HepG2 (cell line): ENCODE results near the gene DPP7. TPM values are rescaled to one million over a fixed set of nuclear protein-coding genes. Genes with fewer than 3 reads are reported as not detected.

Source experiments
- AKAP8 ChIP-seq: sonication (generic); formaldehyde crosslinking; IDR thresholded peaks from 2 replicates; pipeline ENCODE4 v1.5.1; 2020; ENCODE audit warnings: mild to moderate bottlenecking, missing genetic modification reagents
- ATF4 ChIP-seq, 2 experiments: fragments of 450-650 bp in 1 of 2; sonication (generic) in 1 of 2; formaldehyde crosslinking; IDR thresholded peaks; 2 replicates each; pipeline versions ENCODE4 v1.5.0 to v1.8.0; 2020 to 2022; ENCODE audit warnings: mild to moderate bottlenecking in 1 of 2, missing genetic modification reagents in 1 of 2
- BRF2 ChIP-seq: sonication (generic); formaldehyde crosslinking; IDR thresholded peaks from 2 replicates; pipeline ENCODE4 v1.8.1; 2022; ENCODE audit warnings: mild to moderate bottlenecking, missing genetic modification reagents
- CENPX ChIP-seq: sonication (generic); formaldehyde crosslinking; IDR thresholded peaks from 2 replicates; pipeline ENCODE4 v1.9.0; 2021; ENCODE audit warnings: mild to moderate bottlenecking, missing genetic modification reagents, moderate library complexity
- EED ChIP-seq: sonication (generic); formaldehyde crosslinking; IDR thresholded peaks from 2 replicates; pipeline ENCODE4 v1.5.0; 2020; ENCODE audit warnings: mild to moderate bottlenecking, missing genetic modification reagents
- EHMT2 ChIP-seq: fragments of 200-600 bp; sonication (generic); IDR thresholded peaks from 2 replicates; pipeline ENCODE4 v1.7.0; 2017; ENCODE audit warnings: antibody characterized with exemption, low read depth, low read length, borderline replicate concordance
- NR2F6 ChIP-seq, 2 experiments: IDR thresholded peaks; 2 replicates each; pipeline ENCODE4 v1.6.1; 2016; ENCODE audit warnings: antibody characterized with exemption in 1 of 2, mild to moderate bottlenecking in 1 of 2
- SP140L ChIP-seq: sonication (generic); formaldehyde crosslinking; IDR thresholded peaks from 2 replicates; pipeline ENCODE4 v1.4.0; 2020; ENCODE audit warnings: missing genetic modification reagents, borderline replicate concordance
- SPEN ChIP-seq: sonication (generic); formaldehyde crosslinking; IDR thresholded peaks from 2 replicates; pipeline ENCODE4 v1.5.1; 2020; ENCODE audit warnings: low read depth, mild to moderate bottlenecking, missing genetic modification reagents
- ZBTB42 ChIP-seq: sonication (generic); formaldehyde crosslinking; IDR thresholded peaks from 2 replicates; pipeline ENCODE4 v1.5.0; 2020; ENCODE audit warnings: mild to moderate bottlenecking, missing genetic modification reagents
- ZFX ChIP-seq: sonication (generic); formaldehyde crosslinking; IDR thresholded peaks from 2 replicates; pipeline ENCODE4 v1.4.0; 2020; ENCODE audit warnings: mild to moderate bottlenecking, low read depth, missing genetic modification reagents, moderate library complexity
- ZNF143 ChIP-seq: sonication (generic); formaldehyde crosslinking; IDR thresholded peaks from 2 replicates; pipeline ENCODE4 v1.4.0; 2020; ENCODE audit warnings: missing genetic modification reagents
- ZNF556 ChIP-seq: sonication (generic); formaldehyde crosslinking; IDR thresholded peaks from 2 replicates; pipeline ENCODE4 v1.4.0; 2020; ENCODE audit warnings: mild to moderate bottlenecking, missing genetic modification reagents, borderline replicate concordance
- ZNF563 ChIP-seq: sonication (generic); formaldehyde crosslinking; IDR thresholded peaks from 2 replicates; pipeline ENCODE4 v1.8.0; 2022; ENCODE audit warnings: mild to moderate bottlenecking, moderate library complexity, missing genetic modification reagents
- ZNF570 ChIP-seq: sonication (generic); formaldehyde crosslinking; IDR thresholded peaks from 2 replicates; pipeline ENCODE4 v1.4.0; 2020; ENCODE audit warnings: mild to moderate bottlenecking, missing genetic modification reagents, borderline replicate concordance
- ZNF720 ChIP-seq: sonication (generic); formaldehyde crosslinking; IDR thresholded peaks from 2 replicates; pipeline ENCODE4 v1.4.0; 2020; ENCODE audit warnings: missing genetic modification reagents
- ZNF772 ChIP-seq: sonication (generic); formaldehyde crosslinking; IDR thresholded peaks from 2 replicates; pipeline ENCODE4 v1.5.0; 2020; ENCODE audit warnings: mild to moderate bottlenecking, missing genetic modification reagents
- ZNF788 ChIP-seq: sonication (generic); formaldehyde crosslinking; IDR thresholded peaks from 2 replicates; pipeline ENCODE4 v1.5.0; 2020; ENCODE audit warnings: mild to moderate bottlenecking, missing genetic modification reagents, borderline replicate concordance
- ZNF816 ChIP-seq: sonication (generic); formaldehyde crosslinking; IDR thresholded peaks from 2 replicates; pipeline ENCODE4 v1.8.0; 2022; ENCODE audit warnings: missing genetic modification reagents, mild to moderate bottlenecking, borderline replicate concordance
- polyA plus RNA-seq, 8 experiments: library from polyadenylated mRNA; depleted of rRNA in 3 of 8; stranded (reverse) in 7 of 8; unstranded in 1 of 8; fragments of >200 nt; fragmentation: Illumina TruSeq in 4 of 8; extraction: Trizol in 4 of 8; gene quantifications; 2 replicates each; pipeline versions ENCODE4 v1.2.1 to v1.2.3, GENCODE V29; 2011 to 2016; ENCODE audit warnings: low read depth in 4 of 8, missing spikeins in 1 of 8, mixed read lengths in 1 of 8; ENCODE audit not compliant: insufficient read depth in 1 of 8
- total RNA-seq, 5 experiments: library from RNA; depleted of rRNA; stranded (reverse); fragments of >200 nt; fragmentation: Illumina TruSeq; extraction: Trizol; gene quantifications; 2 replicates each; pipeline ENCODE4 v1.2.3, GENCODE V29; 2016; ENCODE audit warnings: low read depth in 1 of 5
- TF ChIP-seq, protein P1 (sequence below): fragments of 450-650 bp; IDR thresholded peaks from 2 replicates; pipeline ENCODE4 v1.6.1; 2017; ENCODE audit warnings: mild to moderate bottlenecking

The DPP7 gene
- total and polyA plus RNA-seq, 2 of the 13 experiments (the other 11 are each of a cell fraction or from before 2014, with no cell fraction given): 1.2 to 4.5 TPM

- TF ChIP-seq, protein P1, sequence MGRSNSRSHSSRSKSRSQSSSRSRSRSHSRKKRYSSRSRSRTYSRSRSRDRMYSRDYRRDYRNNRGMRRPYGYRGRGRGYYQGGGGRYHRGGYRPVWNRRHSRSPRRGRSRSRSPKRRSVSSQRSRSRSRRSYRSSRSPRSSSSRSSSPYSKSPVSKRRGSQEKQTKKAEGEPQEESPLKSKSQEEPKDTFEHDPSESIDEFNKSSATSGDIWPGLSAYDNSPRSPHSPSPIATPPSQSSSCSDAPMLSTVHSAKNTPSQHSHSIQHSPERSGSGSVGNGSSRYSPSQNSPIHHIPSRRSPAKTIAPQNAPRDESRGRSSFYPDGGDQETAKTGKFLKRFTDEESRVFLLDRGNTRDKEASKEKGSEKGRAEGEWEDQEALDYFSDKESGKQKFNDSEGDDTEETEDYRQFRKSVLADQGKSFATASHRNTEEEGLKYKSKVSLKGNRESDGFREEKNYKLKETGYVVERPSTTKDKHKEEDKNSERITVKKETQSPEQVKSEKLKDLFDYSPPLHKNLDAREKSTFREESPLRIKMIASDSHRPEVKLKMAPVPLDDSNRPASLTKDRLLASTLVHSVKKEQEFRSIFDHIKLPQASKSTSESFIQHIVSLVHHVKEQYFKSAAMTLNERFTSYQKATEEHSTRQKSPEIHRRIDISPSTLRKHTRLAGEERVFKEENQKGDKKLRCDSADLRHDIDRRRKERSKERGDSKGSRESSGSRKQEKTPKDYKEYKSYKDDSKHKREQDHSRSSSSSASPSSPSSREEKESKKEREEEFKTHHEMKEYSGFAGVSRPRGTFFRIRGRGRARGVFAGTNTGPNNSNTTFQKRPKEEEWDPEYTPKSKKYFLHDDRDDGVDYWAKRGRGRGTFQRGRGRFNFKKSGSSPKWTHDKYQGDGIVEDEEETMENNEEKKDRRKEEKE: no peak
- TF ChIP-seq ATF4 (CRISPR knock-in tag; IDR thresholded peaks at IDR 0.05) (no peak), SP140L (CRISPR knock-in tag) (no peak), ZBTB42 (no peak), SPEN (CRISPR knock-in tag) (peak; percentile 89; the same call in 1 of the 2 replicates), BRF2 (no peak), ZNF788 (CRISPR knock-in tag) (peak; percentile 20; the same call in 1 of the 2 replicates), ZFX (peak; percentile 39; the same call in 1 of the 2 replicates), ZNF563 (CRISPR knock-in tag) (no peak), ZNF570 (CRISPR knock-in tag) (no peak), ZNF772 (CRISPR knock-in tag) (no peak; the same call in 1 of the 2 replicates), AKAP8 (no peak), NR2F6 (IDR thresholded peaks at IDR 0.05) (no peak), NR2F6 (CRISPR knock-in tag; IDR thresholded peaks at IDR 0.05) (0 out of 2 replicates have a peak, but pooled peaks have one; percentile 24), EHMT2 (no peak), ZNF143 (no peak), ZNF720 (CRISPR knock-in tag) (no peak), EED (CRISPR knock-in tag) (no peak), CENPX (no peak), ZNF816 (no peak), ZNF556 (no peak)
Observed at GRCh38 chr9:137073992-137074399, 40.5 kb downstream of the DPP7 start (continued).
